Measurements from ENCODE around the gene C16orf54. TPM values are rescaled to one million over a fixed set of nuclear protein-coding genes. Genes with fewer than 3 reads are reported as not detected.

C16orf54 gene
- total and polyA plus RNA-seq, 2 experiments from 2014 or later, result 3.2 TPM; not detected in 1

- Histone ChIP-seq H3K79me2 (replicated peaks; ENCODE audit: insufficient read depth) (no peaks in the 10 kb centered on the region), H3K36me3 (ENCODE audit: insufficient read depth) (no peaks in the 10 kb centered on the region), H3K4me1 (ENCODE audit: insufficient read depth) (peaks cover 3% of the 10 kb centered on the region; the same call in 1 of the 2 replicates), H3F3A (replicated peaks; ENCODE audit: low read depth) (peaks cover 40% of the 10 kb centered on the region), H3K4me2 (no peak overlapping the region), H3K27me3 (ENCODE audit: insufficient read depth) (no peaks in the 10 kb centered on the region), H3K27ac (ENCODE audit: low read depth) (no peak overlapping the region), H3K9me2 (ENCODE audit: insufficient read depth) (no peaks in the 10 kb centered on the region), H4K20me1 (replicated peaks; ENCODE audit: insufficient read depth) (peaks cover 16% of the 10 kb centered on the region), H3K4me3 (no peak overlapping the region), H2AFZ (no peak overlapping the region)
- Mint-ChIP-seq H3K27me3 (ENCODE audit: insufficient read depth, low read depth, poor library complexity) (peaks cover 49% of the 10 kb centered on the region), H3K36me3 (ENCODE audit: low read depth) (peaks cover 39% of the 10 kb centered on the region), H3K27ac (no peak overlapping the region), H3K9me3 (peaks cover 40% of the 10 kb centered on the region), H3K4me3 (no peak overlapping the region), H3K4me1 (peaks cover 3% of the 10 kb centered on the region)
- peak; percentile 32 for ATAC-seq
- peak; percentile 35 for DNase-seq (ENCODE audit: low spot score)
- no peak for TF ChIP-seq EZH2phosphoT487 (IDR thresholded peaks at IDR 0.05; ENCODE audit: unreplicated experiment)
- TF ChIP-seq NANOG (IDR thresholded peaks at IDR 0.05; ENCODE audit: borderline replicate concordance), result no peak
- TF ChIP-seq STAT1 (IDR thresholded peaks at IDR 0.05; ENCODE audit: unreplicated experiment), result no peak
- TF ChIP-seq ZNF331 (CRISPR knock-in tag; IDR thresholded peaks at IDR 0.05; ENCODE audit: low read depth), result no peak
- TF ChIP-seq CTCF (conservative IDR thresholded peaks at IDR 0.05; ENCODE audit: low read depth in 2 of 2), result no peak
- TF ChIP-seq CREB1 (CRISPR knock-in tag; IDR thresholded peaks at IDR 0.05; ENCODE audit: low read depth), result no peak
- TF ChIP-seq ZNF114 (CRISPR knock-in tag; IDR thresholded peaks at IDR 0.05), result no peak
- TF ChIP-seq EZH2 (IDR thresholded peaks at IDR 0.05; ENCODE audit: low read depth, unreplicated experiment), result no peak
- no peak for TF ChIP-seq ETS1 (IDR thresholded peaks at IDR 0.05)
- no peak for TF ChIP-seq ZNF462 (CRISPR knock-in tag; IDR thresholded peaks at IDR 0.05)
- TF ChIP-seq JUNB (IDR thresholded peaks at IDR 0.05; ENCODE audit: unreplicated experiment), result no peak
- TF ChIP-seq REST (IDR thresholded peaks at IDR 0.05; ENCODE audit: unreplicated experiment), result no peak
- no peak for TF ChIP-seq POLR2AphosphoS5 (IDR thresholded peaks at IDR 0.05; ENCODE audit: low read depth)
These were observed 503 bp downstream of the C16orf54 start for GRCh38 chr16:29745121-29745852.

Measured in GM23338 (cell line).